HuH-7 (cell line): ENCODE data around the gene SKI.
A peak's percentile ranks its signal among the peaks of the same experiment; 100 is the strongest.

Experiments used
- DNase-seq: peaks from one replicate; pipeline ENCODE4 v3.0.0; 2011; ENCODE audit warnings: low spot score

The SKI gene

DNA sequence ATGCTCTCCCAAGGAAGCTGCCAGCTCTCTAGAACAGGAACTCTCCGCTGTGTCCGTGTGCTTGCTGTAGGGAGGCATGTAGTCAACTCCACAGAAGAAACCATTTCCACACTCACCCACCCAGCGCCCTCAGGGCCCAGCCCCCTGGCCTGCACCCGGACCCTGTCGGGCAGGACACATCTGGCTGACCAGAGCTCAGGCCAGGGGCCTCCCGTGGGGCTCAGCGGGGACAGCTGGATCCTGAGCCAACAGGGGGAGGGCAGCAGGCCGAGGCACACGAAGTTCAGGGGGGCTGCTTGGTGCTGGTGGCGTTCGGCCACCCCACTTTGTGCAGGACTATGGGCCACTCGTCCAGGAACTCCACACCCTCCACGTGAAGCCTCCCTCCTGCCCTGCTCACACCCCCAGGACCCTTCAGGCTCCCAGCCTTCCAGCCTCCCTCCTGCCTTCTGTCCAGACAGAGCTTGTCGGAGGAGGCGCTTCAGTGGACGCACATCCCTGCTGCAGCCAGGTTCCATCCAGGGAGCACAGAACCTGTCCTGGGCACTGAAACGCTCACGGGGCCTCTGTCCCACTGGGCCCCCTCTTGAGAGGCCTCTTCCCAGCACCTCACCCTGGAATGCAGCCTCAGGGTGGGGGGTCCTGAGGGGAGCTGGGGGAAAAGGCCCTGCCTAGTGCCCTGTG is 18.6 kb upstream of the SKI start:
- no peak for DNase-seq

- DNase-seq = no peak
Measured at GRCh38 chr1:2210084-2210653, 17.9 kb upstream of the SKI start.

DNA sequence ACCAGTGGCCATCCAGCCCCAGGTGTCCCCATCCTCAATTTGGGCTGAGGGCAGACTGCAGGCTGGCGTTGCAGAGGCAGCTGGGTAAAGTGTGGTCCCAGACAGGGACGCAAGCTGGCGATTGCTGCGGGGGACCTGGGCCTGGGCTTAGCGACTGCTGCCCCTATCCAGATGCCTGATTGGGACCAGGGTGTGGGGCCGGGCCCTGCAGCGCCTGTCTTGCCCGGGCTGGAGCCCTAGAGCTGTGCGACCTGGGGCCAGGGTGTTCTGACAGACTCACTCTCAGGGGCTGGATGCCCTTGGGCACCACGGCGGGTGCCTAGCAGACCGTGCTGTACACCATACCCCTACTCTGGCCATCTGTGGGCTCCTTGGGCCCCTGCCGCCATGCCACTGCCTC is 17.3 kb upstream of the SKI start:
- DNase-seq = no peak

- DNase-seq = no peak
Measured at GRCh38 chr1:2212274-2212531, 15.9 kb upstream of the SKI start.

- DNase-seq = no peak
Measured at GRCh38 chr1:2212532-2213491, 15.3 kb upstream of the SKI start.

- DNase-seq = no peak
Measured at GRCh38 chr1:2213576-2214505, 14.3 kb upstream of the SKI start.

- DNase-seq = no peak
Measured at GRCh38 chr1:2214541-2215241, 13.4 kb upstream of the SKI start.

DNA sequence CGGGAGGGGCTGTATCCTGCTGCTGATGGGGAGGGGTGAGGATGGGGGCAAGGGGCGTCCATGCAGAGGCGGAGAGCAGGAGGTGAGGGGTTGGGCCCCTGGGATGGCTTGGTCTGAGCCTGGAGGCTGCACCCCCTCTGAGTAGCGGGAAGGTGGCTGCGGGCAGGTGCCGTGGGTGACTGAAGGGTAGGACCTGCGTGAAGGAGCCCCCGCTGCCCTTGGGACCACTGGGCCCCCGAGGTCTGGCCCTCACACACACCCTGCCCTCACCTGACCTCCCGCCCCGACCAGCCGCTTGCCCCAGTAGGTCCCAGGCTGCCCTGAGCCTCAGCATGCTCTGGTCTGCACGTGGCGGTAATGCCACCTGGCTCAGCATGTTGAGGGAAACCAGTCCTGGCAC is 12.8 kb upstream of the SKI start:
- no peak for DNase-seq

DNA sequence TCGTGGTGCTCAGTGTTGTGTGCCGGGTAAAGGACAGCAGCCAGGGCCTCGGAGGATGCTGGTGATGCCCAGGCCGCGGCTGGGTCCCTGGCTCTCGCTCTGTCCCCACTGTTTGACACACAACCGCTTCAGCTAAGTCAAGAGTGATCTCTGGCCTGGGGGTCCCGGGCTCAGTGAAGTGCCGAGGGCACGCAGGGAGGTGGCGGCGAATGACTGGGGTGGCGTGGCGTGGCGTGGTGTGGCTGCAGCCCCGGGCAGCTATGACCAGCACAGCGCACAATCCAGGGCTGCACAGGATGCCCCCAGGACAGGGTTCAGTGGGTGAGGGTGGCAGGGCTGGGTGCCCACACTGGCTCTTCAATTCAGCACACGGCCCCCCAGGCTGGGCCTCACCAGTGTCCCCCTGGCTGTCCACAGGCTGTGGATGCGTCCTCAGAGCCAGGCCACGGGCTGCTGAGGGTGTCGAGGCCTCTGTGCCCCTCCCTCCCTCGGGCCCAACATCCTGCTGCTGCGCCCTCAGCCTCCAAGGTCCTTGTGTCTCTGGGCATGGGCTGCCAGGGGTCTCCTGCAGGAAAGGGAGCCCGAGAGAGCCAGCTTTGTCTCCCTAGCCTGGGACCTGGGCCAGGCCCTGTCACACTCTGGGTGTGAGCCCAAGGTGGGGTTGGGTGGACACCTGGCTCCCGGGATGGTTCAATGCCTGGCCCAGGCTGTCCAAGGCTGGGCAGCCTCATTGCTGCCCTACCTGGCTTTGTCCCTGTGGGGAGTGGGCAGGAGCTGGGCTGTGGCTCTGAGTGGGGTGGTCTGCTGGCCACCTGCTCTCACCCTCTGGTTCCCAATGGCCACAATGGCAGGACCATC is 12.0 kb upstream of the SKI start:
- no peak for DNase-seq

DNA sequence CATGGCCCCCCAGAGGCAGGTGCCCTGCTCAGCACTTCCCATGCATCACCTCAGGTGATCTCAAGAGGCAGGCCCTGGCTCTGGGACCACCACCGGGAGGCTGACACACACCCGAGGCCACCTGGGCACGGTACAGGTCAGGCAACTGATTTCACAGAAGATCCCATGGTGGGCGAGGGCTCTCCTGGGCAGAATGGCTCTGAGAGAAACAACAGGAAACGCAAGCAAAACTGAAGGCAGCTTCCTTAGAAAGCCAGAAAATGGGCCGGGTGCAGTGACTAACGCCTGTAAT is 11.4 kb upstream of the SKI start:
- DNase-seq = no peak

GRCh38 chr1:2221271-2221670 is 6.8 kb upstream of the SKI start:
- DNase-seq = no peak

GRCh38 chr1:2224170-2224584 is 3.9 kb upstream of the SKI start:
- DNase-seq = no peak

DNA sequence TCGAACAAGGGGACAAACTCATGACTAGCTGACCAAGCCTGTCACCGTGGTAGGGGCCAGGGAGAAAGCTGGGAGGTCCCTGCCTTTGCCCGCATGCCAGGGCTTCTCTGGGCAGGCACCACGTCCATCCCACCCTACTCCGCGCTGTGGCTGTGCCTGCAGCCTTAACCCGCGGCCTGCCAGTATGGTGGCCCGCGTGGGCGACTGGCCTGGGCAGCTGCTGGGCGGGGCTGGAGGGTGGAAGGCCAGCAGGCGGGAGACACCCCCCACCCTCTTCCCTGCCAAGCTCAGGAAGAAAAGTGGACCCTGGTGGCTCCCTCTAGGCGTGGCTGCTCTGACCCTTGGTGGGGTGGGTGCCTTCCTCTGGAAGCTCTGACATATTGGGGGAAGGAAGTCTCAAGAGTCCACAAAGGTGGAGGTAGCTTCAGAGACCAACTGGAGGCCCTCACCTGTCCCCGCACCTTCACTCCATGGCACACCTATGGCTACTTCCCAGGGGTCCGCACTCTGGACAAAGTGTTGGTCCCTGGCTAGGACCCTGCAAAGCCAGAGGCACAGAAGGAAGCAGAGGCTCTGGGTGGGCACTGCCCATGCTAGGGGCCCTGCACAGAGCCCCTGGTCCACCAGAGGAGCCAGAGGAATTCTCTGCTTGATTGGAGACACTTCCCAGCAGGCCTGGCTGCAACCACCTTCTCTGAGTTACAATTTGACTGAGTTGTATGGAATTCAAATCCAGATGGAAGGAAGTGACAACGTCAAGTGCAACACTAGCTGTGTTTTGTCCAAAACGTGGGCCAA is 3.3 kb upstream of the SKI start:
- DNase-seq = no peak

DNA sequence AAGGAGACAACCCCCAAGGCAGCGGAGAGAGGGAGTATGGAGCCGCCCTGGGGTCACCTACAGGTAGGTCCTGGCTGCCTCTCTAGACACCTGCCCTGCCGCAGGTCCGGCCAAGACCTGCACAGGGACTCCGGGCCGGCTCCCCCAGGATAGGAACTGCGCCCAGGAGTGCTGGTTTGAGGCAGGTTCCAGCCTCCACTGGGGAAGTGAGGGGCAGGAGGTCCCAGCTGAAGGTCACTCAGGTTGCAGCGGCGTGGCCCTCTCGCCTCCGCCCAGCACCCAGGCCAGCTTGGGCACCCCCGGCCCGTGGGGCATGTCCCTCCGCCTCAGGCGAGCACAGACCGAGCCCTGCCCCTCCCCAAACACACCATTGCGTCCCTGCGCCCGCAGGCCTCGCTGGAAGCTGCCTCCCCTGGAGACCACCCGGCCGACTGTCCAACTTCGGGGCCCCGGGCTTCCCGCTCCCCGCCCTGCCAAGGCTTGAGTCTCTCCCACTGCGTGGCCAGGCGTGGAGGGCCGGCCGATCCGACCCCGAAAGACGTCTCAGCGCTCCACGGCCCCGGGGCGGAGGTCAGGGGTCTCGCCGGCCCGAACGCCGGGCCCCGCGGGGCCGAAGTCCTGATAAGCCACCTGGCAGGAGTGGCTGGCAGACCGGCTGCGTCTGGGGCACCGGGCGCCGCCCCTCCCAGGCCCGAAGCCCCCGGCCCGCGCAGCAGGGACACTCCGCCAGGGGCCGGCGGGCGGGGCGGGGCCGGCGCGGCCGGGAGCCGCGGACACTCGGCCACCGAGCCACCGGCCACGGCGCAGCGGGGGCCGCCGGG is 1.4 kb upstream of the SKI start:
- no peak for DNase-seq

GRCh38 chr1:2227346-2228156 is 568 bp upstream of the SKI start:
- peak; percentile 94 for DNase-seq

- DNase-seq = no peak
Measured at GRCh38 chr1:2228694-2229036, 546 bp downstream of the SKI start.

DNA sequence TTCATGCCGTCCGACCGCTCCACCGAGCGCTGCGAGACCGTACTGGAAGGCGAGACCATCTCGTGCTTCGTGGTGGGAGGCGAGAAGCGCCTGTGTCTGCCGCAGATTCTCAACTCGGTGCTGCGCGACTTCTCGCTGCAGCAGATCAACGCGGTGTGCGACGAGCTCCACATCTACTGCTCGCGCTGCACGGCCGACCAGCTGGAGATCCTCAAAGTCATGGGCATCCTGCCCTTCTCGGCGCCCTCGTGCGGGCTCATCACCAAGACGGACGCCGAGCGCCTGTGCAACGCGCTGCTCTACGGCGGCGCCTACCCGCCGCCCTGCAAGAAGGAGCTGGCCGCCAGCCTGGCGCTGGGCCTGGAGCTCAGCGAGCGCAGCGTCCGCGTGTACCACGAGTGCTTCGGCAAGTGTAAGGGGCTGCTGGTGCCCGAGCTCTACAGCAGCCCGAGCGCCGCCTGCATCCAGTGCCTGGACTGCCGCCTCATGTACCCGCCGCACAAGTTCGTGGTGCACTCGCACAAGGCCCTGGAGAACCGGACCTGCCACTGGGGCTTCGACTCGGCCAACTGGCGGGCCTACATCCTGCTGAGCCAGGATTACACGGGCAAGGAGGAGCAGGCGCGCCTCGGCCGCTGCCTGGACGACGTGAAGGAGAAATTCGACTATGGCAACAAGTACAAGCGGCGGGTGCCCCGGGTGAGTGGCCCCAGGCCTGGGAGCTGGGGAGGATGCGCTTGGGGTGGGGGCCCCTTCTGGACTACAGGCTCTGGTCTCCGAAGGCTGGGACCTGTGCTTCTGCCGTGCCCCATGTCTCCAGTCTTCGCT is 1.1 kb downstream of the SKI start:
- DNase-seq = no peak
